WTC11 (cell line): ENCODE results near the gene TERB2. TPM values are rescaled to one million over a fixed set of nuclear protein-coding genes. Genes with fewer than 3 reads are reported as not detected.
"Not testable (repeated sequence)": the region's sequence is repeated elsewhere in the genome, so short reads cannot be mapped to it uniquely, and the experiment has no call there.

Source experiments
- ATAC-seq: fragments of 200-7000 bp; cut with Tn5 transposase; 2 replicates; pipeline ENCODE4 v1.10.0; 2021; ENCODE audit warnings: mild to moderate bottlenecking, moderate library complexity
- CTCF ChIA-PET: fragments of 300-600 bp; sonication (Branson Sonifier 250); formaldehyde crosslinking; loops from one replicate; lab custom pipeline; 2021; ENCODE audit warnings: antibody characterized with exemption; lab: Charles Lee
- POLR2A ChIA-PET: fragments of 350-600 bp; sonication (Branson Sonifier 250); formaldehyde crosslinking; loops from one replicate; lab custom pipeline; 2021; ENCODE audit warnings: antibody characterized with exemption; lab: Charles Lee
- DNase-seq: peaks from one replicate; pipeline ENCODE4 v3.0.0; 2021; ENCODE audit warnings: low spot score
- H3K27ac Mint-ChIP-seq: 2 replicates; pipeline ENCODE4 v1.8.0; 2021; ENCODE audit warnings: mixed read lengths
- H3K27me3 Mint-ChIP-seq: 2 replicates; pipeline ENCODE4 v1.8.0; 2021; ENCODE audit warnings: low read depth, mild to moderate bottlenecking, moderate library complexity, mixed read lengths
- H3K36me3 Mint-ChIP-seq: 2 replicates; pipeline ENCODE4 v1.8.0; 2021; ENCODE audit warnings: mixed read lengths
- H3K4me1 Mint-ChIP-seq: 2 replicates; pipeline ENCODE4 v1.8.0; 2022; ENCODE audit warnings: mixed read lengths
- H3K4me3 Mint-ChIP-seq: 2 replicates; pipeline ENCODE4 v1.8.0; 2021; ENCODE audit warnings: mild to moderate bottlenecking, moderate library complexity, mixed read lengths
- H3K9me3 Mint-ChIP-seq: 2 replicates; pipeline ENCODE4 v1.8.0; 2021; ENCODE audit warnings: mixed read lengths
- ATF1 ChIP-seq: sonication (generic); formaldehyde crosslinking; IDR thresholded peaks from 2 replicates; pipeline ENCODE4 v1.8.1; 2023; ENCODE audit warnings: mild to moderate bottlenecking, moderate library complexity, missing genetic modification reagents
- CREB1 ChIP-seq: sonication (generic); formaldehyde crosslinking; IDR thresholded peaks from 2 replicates; pipeline ENCODE4 v1.8.0; 2023; ENCODE audit warnings: mild to moderate bottlenecking, missing genetic modification reagents
- CREM ChIP-seq: sonication (generic); formaldehyde crosslinking; IDR thresholded peaks from 2 replicates; pipeline ENCODE4 v1.8.1; 2022; ENCODE audit warnings: mild to moderate bottlenecking, missing genetic modification reagents, moderate library complexity
- ESRRA ChIP-seq: sonication (generic); formaldehyde crosslinking; IDR thresholded peaks from 2 replicates; pipeline ENCODE4 v1.8.1; 2022; ENCODE audit warnings: mild to moderate bottlenecking, missing genetic modification reagents, borderline replicate concordance
- FOXK1 ChIP-seq: sonication (generic); formaldehyde crosslinking; IDR thresholded peaks from 2 replicates; pipeline ENCODE4 v1.8.0; 2022; ENCODE audit warnings: mild to moderate bottlenecking, moderate library complexity, missing genetic modification reagents
- GABPB1 ChIP-seq: sonication (generic); formaldehyde crosslinking; IDR thresholded peaks from 2 replicates; pipeline ENCODE4 v1.8.1; 2023; ENCODE audit warnings: mild to moderate bottlenecking, missing genetic modification reagents
- GRHL2 ChIP-seq: fragments of 250-450 bp; sonication (Bioruptor Pico); IDR thresholded peaks from 2 replicates; pipeline ENCODE4 v1.8.0; 2022; ENCODE audit warnings: mild to moderate bottlenecking, moderate library complexity; ENCODE audit not compliant: insufficient replicate concordance, severe bottlenecking
- NFATC4 ChIP-seq: fragments of 250-450 bp; sonication (Bioruptor Pico); IDR thresholded peaks from 2 replicates; pipeline ENCODE4 v1.9.0; 2021; ENCODE audit warnings: mild to moderate bottlenecking
- NFYB ChIP-seq: sonication (generic); formaldehyde crosslinking; conservative IDR thresholded peaks from 2 replicates; pipeline ENCODE4 v1.8.0; 2022; ENCODE audit warnings: low read depth, missing genetic modification reagents
- NR2C2 ChIP-seq: sonication (generic); formaldehyde crosslinking; IDR thresholded peaks from 2 replicates; pipeline ENCODE4 v1.8.0; 2022; ENCODE audit warnings: mild to moderate bottlenecking, missing genetic modification reagents
- RELA ChIP-seq: sonication (generic); formaldehyde crosslinking; IDR thresholded peaks from 2 replicates; pipeline ENCODE4 v1.8.1; 2022; ENCODE audit warnings: missing genetic modification reagents, mild to moderate bottlenecking, borderline replicate concordance
- SOX15 ChIP-seq: fragments of 250-450 bp; sonication (Bioruptor Pico); IDR thresholded peaks from 2 replicates; pipeline ENCODE4 v1.9.0; 2021; ENCODE audit warnings: mild to moderate bottlenecking
- TEAD1 ChIP-seq: sonication (generic); formaldehyde crosslinking; IDR thresholded peaks from 2 replicates; pipeline ENCODE4 v1.8.0; 2022; ENCODE audit warnings: mild to moderate bottlenecking, missing genetic modification reagents
- ZNF232 ChIP-seq: sonication (generic); formaldehyde crosslinking; IDR thresholded peaks from 2 replicates; pipeline ENCODE4 v1.8.0; 2022; ENCODE audit warnings: mild to moderate bottlenecking, missing genetic modification reagents
- ZNF263 ChIP-seq: sonication (generic); formaldehyde crosslinking; IDR thresholded peaks from 2 replicates; pipeline ENCODE4 v1.8.1; 2022; ENCODE audit warnings: low read depth, mild to moderate bottlenecking, moderate library complexity, missing genetic modification reagents
- total RNA-seq: library from RNA; stranded (reverse); gene quantifications from 3 replicates; pipeline ENCODE4 v1.2.3, GENCODE V29; 2021
- TF ChIP-seq, protein P1 (sequence below): fragments of 200-600 bp; IDR thresholded peaks from 2 replicates; pipeline ENCODE4 v1.8.0; 2022; ENCODE audit warnings: antibody characterized with exemption
- TF ChIP-seq, protein P2 (sequence below): sonication (generic); formaldehyde crosslinking; IDR thresholded peaks from 2 replicates; pipeline ENCODE4 v1.8.1; 2023; ENCODE audit warnings: mild to moderate bottlenecking, missing genetic modification reagents, moderate library complexity
- TF ChIP-seq, protein P3 (sequence below): sonication (generic); formaldehyde crosslinking; IDR thresholded peaks from 2 replicates; pipeline ENCODE4 v1.8.0; 2022; ENCODE audit warnings: mild to moderate bottlenecking, missing genetic modification reagents
- TF ChIP-seq, protein P4 (sequence below): sonication (generic); formaldehyde crosslinking; IDR thresholded peaks from 2 replicates; pipeline ENCODE4 v1.8.1; 2022; ENCODE audit warnings: missing genetic modification reagents, borderline replicate concordance
- TF ChIP-seq, protein P5 (sequence below): sonication (generic); formaldehyde crosslinking; IDR thresholded peaks from 2 replicates; pipeline ENCODE4 v1.8.1; 2022; ENCODE audit warnings: low read depth, mild to moderate bottlenecking, moderate library complexity, missing genetic modification reagents, borderline replicate concordance

The TERB2 gene
- total RNA-seq, 1 experiment from 2014 or later, result not detected

DNA sequence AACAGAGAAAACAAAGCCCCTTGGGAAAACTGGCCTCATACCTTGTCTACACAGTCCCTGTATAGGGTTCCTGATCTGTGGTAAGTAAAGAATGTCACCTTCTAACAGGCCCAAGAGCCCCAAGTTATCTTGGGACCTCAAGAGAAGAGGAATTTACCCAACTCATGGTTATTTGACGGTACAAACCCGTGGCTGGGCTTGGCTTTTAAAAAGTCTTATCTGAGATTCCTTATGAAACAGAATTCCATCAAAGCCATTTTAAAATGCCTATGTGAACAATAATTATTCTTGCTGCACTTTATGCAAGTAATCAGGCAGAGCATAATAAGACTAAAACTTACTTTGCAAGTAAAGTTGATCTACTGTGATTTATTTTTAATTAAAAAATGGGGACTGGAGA lies 52.6 kb downstream of the TERB2 start (continued):
- TF ChIP-seq, protein P1, sequence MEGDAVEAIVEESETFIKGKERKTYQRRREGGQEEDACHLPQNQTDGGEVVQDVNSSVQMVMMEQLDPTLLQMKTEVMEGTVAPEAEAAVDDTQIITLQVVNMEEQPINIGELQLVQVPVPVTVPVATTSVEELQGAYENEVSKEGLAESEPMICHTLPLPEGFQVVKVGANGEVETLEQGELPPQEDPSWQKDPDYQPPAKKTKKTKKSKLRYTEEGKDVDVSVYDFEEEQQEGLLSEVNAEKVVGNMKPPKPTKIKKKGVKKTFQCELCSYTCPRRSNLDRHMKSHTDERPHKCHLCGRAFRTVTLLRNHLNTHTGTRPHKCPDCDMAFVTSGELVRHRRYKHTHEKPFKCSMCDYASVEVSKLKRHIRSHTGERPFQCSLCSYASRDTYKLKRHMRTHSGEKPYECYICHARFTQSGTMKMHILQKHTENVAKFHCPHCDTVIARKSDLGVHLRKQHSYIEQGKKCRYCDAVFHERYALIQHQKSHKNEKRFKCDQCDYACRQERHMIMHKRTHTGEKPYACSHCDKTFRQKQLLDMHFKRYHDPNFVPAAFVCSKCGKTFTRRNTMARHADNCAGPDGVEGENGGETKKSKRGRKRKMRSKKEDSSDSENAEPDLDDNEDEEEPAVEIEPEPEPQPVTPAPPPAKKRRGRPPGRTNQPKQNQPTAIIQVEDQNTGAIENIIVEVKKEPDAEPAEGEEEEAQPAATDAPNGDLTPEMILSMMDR, result no peak
- TF ChIP-seq, protein P2, sequence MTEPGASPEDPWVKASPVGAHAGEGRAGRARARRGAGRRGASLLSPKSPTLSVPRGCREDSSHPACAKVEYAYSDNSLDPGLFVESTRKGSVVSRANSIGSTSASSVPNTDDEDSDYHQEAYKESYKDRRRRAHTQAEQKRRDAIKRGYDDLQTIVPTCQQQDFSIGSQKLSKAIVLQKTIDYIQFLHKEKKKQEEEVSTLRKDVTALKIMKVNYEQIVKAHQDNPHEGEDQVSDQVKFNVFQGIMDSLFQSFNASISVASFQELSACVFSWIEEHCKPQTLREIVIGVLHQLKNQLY, result no peak
- no peak for TF ChIP-seq ZNF232 (CRISPR knock-in tag)
- no peak for TF ChIP-seq CREM (CRISPR knock-in tag)
- TF ChIP-seq TEAD1 (CRISPR knock-in tag), result no peak
- no peak for TF ChIP-seq CREB1
- TF ChIP-seq NFATC4 (CRISPR knock-in tag), result no peak
- TF ChIP-seq NR2C2 (CRISPR knock-in tag), result no peak
- no peak for TF ChIP-seq ATF1 (CRISPR knock-in tag)
- no peak for TF ChIP-seq NFYB
- no peak for TF ChIP-seq ESRRA

DNA sequence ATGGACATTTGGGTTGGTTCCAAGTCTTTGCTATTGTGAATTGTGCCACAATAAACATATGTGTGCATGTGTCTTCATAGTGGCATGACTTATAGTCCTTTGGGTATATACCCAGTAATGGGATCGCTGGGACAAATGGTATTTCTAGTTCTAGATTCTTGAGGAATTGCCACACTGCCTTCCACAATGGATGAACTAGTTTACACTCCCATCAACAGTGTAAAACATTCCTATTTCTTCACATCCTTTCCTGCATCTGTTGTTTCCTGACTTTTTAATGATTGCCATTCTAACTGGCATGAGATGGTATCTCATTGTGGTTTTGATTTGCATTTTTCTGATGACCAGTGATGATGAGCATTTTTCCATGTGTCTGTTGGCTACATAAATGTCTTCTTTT lies 58.6 kb downstream of the TERB2 start:
- H3K4me1 Mint-ChIP-seq, H3K36me3 Mint-ChIP-seq, ATAC-seq, DNase-seq, H3K4me3 Mint-ChIP-seq, H3K27ac Mint-ChIP-seq, CTCF ChIA-PET, POLR2A ChIA-PET: not testable (repeated sequence)
- Mint-ChIP-seq H3K9me3 (peaks cover 26% of the 10 kb centered on the region), H3K27me3 (peaks cover 38% of the 10 kb centered on the region)

DNA sequence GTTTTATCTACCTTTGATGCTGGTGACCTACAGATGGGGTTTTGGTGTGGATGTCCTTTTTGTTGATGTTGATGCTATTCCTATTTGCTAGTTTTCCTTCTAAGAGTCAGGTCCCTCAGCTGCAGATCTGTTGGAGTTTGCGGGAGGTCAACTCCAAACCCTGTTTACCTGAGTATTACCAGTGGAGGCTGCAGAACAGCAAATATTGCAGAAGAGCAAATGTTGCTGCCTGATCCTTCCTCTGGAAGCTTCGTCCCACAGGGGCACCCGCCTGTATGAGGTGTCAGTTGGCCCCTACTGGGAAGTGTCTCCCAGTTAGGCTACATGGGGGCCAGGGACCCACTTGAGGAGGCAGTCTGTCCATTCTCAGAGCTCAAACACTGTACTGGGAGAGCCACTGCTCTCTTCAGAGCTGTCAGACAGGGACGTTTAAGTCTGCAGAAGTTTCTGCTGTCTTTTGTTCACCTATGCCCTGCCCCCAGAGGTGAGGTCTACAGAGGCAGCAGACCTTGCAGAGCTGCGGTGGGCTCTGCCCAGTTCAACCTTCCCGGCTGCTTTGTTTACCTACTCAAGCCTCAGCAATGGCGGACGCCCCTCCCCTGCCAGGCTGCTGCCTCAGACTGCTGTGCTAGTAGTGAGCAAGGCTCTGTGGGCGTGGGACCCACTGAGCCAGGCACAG lies 63.9 kb downstream of the TERB2 start:
- Mint-ChIP-seq H3K27me3 (peaks cover 53% of the 10 kb centered on the region), H3K4me1 (peaks cover 16% of the 10 kb centered on the region), H3K9me3 (peaks cover 27% of the 10 kb centered on the region)
- H3K36me3 Mint-ChIP-seq, ATAC-seq, H3K27ac Mint-ChIP-seq, CTCF ChIA-PET, H3K4me3 Mint-ChIP-seq, POLR2A ChIA-PET, DNase-seq: not testable (repeated sequence)

DNA sequence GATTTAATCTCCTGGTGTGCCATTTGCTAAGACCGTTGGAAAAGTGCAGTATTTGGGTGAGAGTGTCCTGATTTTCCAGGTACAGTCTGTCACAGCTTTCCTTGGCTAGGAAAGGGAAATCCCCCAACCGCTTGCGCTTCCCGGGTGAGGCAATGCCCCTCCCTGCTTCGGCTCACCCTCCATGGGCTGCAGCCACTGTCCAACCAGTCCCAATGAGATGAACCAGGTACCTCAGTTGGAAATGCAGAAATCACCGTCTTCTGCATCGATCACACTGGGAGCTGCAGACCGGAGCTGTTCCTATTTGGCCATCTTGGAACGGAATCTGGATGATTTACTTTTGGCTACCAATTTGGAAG lies 64.4 kb downstream of the TERB2 start:
- peaks cover 27% of the 10 kb centered on the region for H3K9me3 Mint-ChIP-seq
- CTCF ChIA-PET, H3K36me3 Mint-ChIP-seq, H3K27ac Mint-ChIP-seq, ATAC-seq, DNase-seq, POLR2A ChIA-PET, H3K4me3 Mint-ChIP-seq: not testable (repeated sequence)
- H3K27me3 Mint-ChIP-seq, result peaks cover 53% of the 10 kb centered on the region
- H3K4me1 Mint-ChIP-seq, result peaks cover 20% of the 10 kb centered on the region

DNA sequence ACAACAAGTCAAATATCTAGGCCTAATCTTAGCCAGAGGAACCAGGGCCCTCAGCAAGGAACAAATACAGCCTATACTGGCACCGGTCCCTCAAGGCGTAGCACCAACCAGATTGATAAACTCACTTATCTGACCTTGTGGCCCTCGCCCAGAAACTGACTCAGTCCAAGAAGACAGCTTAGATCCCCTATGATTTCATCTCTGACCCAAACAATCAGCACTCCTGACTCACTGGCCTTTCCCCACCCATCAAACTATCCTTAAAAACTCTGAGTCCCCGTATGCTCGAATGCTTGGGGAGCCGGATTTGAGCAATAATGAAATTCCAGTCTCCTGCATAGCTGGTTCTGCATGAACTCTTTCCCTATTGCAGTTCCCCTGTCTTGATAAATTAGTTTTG lies 64.9 kb downstream of the TERB2 start:
- ATAC-seq (no peak), DNase-seq (no peak)
- ChIA-PET POLR2A (no interaction called here), CTCF (interaction anchor here (1.1 kb wide), 1 partner anchor 14 kb away, joined by 3 read pairs; no protein-coding TSS in a partner anchor)
- Mint-ChIP-seq H3K36me3 (no peaks in the 10 kb centered on the region; the same call in 1 of the 2 replicates), H3K4me3 (peak overlapping the region; percentile 38; the same call in 1 of the 2 replicates), H3K4me1 (peaks cover 23% of the 10 kb centered on the region), H3K27me3 (peaks cover 51% of the 10 kb centered on the region), H3K27ac (no peak overlapping the region), H3K9me3 (peaks cover 23% of the 10 kb centered on the region)
- TF ChIP-seq FOXK1, result no peak
- TF ChIP-seq NR2C2 (CRISPR knock-in tag), result no peak
- TF ChIP-seq, protein P3, sequence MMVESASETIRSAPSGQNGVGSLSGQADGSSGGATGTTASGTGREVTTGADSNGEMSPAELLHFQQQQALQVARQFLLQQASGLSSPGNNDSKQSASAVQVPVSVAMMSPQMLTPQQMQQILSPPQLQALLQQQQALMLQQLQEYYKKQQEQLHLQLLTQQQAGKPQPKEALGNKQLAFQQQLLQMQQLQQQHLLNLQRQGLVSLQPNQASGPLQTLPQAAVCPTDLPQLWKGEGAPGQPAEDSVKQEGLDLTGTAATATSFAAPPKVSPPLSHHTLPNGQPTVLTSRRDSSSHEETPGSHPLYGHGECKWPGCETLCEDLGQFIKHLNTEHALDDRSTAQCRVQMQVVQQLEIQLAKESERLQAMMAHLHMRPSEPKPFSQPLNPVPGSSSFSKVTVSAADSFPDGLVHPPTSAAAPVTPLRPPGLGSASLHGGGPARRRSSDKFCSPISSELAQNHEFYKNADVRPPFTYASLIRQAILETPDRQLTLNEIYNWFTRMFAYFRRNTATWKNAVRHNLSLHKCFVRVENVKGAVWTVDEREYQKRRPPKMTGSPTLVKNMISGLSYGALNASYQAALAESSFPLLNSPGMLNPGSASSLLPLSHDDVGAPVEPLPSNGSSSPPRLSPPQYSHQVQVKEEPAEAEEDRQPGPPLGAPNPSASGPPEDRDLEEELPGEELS (CRISPR knock-in tag), result no peak
- no peak for TF ChIP-seq GRHL2 (CRISPR knock-in tag)
- TF ChIP-seq ZNF263 (CRISPR knock-in tag), result no peak
- TF ChIP-seq, protein P4, sequence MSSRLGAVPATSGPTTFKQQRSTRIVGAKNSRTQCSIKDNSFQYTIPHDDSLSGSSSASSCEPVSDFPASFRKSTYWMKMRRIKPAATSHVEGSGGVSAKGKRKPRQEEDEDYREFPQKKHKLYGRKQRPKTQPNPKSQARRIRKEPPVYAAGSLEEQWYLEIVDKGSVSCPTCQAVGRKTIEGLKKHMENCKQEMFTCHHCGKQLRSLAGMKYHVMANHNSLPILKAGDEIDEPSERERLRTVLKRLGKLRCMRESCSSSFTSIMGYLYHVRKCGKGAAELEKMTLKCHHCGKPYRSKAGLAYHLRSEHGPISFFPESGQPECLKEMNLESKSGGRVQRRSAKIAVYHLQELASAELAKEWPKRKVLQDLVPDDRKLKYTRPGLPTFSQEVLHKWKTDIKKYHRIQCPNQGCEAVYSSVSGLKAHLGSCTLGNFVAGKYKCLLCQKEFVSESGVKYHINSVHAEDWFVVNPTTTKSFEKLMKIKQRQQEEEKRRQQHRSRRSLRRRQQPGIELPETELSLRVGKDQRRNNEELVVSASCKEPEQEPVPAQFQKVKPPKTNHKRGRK (CRISPR knock-in tag), result no peak
- no peak for TF ChIP-seq GABPB1 (CRISPR knock-in tag)
- no peak for TF ChIP-seq RELA (CRISPR knock-in tag)
- no peak for TF ChIP-seq SOX15 (CRISPR knock-in tag)
- TF ChIP-seq, protein P5, sequence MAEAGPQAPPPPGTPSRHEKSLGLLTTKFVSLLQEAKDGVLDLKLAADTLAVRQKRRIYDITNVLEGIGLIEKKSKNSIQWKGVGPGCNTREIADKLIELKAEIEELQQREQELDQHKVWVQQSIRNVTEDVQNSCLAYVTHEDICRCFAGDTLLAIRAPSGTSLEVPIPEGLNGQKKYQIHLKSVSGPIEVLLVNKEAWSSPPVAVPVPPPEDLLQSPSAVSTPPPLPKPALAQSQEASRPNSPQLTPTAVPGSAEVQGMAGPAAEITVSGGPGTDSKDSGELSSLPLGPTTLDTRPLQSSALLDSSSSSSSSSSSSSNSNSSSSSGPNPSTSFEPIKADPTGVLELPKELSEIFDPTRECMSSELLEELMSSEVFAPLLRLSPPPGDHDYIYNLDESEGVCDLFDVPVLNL, result no peak
- TF ChIP-seq, protein P2, result no peak
